HG03196 (cell line): Measurements from ENCODE around the gene PITPNC1.
"Not testable (repeated sequence)": the region's sequence is repeated elsewhere in the genome, so short reads cannot be mapped to it uniquely, and the experiment has no call there.

Source experiments
- ATAC-seq: cut with Tn5 transposase; IDR thresholded peaks from one replicate; pipeline ENCODE4 v1.9.1; 2021; ENCODE audit not compliant: unreplicated experiment

The PITPNC1 gene

DNA sequence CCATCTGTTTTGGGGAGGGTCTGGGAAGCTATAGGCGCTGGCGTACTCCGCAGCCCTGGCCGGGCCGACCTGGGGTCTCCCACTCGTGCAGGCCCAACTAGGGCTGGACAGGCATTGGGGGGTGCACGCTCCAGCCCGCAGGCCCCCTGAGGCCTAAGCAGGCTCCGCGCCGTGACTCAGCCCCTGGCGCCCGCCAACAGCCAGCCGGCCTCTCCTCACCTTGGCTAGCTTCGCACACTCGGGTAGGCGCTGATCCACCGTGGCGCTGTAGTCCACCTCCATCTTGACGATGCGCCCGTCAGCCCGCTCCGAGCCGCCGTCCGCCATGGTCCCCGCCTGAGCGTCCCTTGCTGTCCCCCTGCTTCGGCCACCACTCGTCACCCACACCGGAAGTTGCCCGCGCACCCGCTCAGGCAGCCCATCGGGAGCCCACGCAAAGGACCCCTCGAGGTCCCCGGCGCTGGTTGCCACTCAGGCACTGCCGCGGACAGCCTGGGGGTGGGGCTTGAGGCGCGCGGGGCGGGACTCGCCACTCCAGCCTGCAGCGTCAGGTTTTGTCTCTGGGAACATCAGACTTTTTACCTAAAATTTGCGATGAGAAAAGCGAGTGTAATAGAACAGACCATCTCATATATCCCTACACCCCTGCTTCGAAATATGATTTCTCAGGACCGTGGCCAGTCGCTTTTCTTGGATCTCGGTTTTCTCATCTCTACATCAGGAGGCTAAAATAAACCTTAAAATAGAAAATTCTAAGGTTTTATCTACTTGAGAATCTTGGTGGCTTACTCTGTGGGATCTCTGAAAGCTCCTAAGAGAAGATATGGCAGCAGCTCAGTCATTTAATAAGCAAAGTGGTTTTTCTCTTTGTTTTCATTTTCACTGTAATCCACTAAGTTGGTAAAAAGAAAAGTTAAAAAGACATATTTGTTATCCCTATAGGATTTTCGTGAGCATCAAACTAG, 10.6 kb upstream of the PITPNC1 start, which contains the start of gene PSMD12:
PSMD12 (minus strand) TSS at position 385 of the 965 bp plus-strand sequence; CDS start at position 327, 58 bp downstream.
- peak; percentile 90 for ATAC-seq

DNA sequence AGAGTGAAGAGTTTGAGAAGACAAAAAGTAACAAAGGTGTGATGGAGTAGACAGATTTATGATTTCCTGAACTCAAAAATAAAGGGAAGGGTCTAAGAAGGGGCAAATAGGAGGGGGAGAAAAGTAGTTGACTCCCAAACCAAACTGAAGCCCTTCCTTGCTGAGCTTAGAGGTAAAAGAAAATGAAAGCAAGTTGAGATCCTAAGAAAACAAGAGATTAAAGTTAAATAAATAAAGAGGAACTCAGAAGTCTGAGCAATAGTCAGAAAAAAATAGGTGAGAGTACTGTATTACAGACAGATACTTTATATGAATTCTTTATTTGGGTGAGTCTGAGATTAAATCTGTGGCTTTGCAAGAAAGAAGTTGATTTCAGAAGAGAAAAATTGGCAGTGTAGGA, 7.4 kb upstream of the PITPNC1 start:
- no peak for ATAC-seq

DNA sequence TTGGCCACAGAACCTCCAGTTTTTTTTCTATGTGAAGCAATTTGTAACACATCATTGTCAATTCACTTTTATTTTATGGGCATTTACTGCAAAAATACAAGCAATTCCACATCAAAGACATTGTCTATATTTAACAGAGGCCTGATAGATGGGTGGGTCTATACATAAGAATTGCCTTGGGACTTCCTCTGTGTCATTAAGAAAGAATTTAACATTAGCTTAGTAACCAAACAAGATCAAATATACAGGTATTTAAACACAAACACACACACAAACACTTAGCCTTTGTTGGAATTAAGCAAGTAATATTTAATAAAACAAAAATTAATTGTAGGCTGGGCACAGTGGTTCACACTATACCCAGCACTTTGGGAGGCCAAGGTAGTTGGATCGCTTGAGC, 4.3 kb upstream of the PITPNC1 start:
- no peak for ATAC-seq

DNA sequence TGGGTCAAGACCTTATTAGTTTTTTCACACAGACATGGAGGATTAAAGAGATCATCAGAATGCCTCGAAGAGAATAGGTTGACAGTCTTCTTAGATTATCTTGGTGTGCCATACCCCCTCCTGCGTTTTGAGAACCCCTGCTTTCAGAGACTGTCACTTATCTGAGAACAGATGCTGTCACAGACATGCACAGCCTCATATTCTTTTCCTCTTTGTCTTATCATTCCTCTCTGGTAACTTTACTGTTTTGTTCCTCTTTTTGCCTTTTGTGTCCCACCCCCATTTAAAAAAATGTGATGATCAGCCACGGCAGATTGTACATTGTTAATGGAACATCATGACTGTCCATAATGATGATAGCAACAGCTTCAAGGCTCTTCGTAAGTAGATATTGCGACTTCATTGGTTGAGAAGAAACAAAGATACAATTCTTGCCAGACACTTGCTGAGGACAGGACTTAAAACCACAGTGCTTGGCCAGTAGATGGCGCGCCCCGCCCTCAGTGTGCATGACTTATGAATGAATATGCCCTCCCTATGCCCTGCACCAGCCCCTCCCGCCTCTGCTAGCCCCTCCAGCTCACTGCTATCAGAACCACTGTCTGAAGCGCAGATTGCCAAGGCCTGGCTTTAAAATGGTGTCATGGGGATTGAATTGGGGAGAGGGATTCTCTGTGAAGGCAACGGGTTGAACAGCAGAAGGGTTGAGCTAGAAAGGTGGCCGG, 2.6 kb upstream of the PITPNC1 start:
- peak; percentile 32 for ATAC-seq

DNA sequence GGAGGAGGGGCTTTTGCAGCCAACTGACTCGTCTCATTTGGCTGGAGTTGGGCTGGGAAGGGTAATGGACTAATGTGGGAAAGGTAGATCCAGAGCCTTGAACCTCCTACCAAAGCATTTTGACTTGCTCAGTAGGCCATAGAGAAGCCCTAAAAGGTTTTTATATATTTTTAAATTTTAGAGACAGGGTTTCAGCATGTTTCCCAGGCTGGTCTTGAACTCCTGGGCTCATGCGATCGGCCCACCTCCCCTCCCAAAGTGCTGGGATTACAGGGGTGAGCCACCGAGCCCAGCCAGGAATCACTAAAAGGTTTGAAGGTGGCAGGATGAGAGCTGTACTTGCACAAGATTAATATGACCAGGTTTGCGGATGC, 2.0 kb upstream of the PITPNC1 start:
- no peak for ATAC-seq

DNA sequence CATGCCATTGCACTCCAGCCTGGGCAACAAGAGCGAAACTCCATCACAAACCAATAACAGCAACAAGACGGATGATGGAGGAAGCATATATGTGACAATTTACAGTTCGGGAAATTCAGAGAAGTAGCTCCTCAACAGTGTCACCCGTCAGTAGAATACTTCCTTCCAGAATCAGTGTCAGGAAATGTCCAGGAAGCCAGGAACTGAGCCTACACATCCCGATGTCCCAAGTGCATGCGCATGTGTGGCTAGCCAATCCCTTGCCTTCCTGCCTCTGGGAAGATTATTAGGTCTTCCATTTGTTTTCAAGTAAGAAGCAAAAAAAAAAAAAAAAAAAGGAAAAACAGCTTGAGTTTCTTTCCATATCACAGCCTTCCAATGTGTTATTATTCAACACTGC, 1.4 kb upstream of the PITPNC1 start:
- ATAC-seq: no peak

DNA sequence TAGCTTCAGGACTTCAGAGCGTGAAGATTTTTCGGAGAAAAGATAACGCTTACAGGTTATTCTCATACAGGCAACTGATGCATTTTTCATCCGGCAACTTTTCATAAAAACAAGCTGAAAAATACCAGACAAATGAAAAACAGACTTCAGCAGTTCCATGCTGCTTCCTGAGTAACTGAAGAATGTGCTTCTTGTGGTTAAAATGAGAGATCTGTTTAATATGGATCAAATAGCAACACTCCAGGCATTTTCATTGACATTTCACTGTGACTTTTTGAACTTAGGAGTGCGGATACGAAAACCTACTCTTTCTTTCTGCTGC, 705 bp upstream of the PITPNC1 start:
- no peak for ATAC-seq

DNA sequence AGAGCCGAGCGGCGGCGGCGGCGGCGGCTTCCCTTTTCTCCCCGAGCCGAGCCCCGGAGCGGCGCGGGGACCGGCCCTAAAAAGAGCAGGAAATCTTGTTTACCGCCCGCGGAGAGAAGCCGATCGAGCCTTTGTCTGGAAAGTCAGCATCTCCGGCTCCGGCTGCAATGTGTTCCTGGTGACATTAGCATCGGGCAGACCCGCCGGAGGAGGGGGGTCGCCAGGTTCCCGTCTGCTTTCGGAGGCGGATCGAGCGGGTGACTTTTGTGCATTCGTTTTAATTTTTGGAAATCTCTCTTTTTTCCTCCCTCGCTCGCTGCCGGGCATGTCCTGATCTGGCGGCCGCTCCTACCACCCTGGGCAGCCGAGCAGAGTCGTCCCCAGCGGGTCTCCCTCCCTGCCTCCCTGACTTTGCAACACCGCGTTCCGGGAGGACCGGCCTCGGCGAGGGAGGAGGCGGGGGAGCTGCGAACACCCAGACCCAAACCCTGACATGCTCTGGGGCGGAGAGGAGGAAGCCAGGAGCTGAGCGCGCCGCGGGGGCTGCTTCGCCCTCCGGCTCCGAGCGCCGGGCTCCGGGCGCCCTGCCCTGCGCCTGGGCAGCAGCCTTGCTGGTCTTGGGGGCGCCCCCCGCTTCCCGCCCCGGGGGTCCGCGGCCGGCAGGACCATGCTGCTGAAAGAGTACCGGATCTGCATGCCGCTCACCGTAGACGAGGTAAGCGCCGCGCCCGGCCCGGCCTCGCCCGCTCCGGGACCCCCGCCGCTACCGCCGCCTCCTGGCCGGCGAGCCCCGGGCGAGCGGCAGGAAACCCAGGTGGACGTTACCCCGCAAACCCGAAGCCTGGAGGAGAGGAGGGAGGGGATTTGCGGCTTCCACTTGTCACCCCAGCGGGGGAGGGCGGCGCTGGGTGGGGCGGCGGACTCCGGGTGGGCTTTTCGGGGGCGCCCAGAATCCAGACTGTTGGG, 690 bp downstream of the PITPNC1 start:
- peak; percentile 6 for ATAC-seq

DNA sequence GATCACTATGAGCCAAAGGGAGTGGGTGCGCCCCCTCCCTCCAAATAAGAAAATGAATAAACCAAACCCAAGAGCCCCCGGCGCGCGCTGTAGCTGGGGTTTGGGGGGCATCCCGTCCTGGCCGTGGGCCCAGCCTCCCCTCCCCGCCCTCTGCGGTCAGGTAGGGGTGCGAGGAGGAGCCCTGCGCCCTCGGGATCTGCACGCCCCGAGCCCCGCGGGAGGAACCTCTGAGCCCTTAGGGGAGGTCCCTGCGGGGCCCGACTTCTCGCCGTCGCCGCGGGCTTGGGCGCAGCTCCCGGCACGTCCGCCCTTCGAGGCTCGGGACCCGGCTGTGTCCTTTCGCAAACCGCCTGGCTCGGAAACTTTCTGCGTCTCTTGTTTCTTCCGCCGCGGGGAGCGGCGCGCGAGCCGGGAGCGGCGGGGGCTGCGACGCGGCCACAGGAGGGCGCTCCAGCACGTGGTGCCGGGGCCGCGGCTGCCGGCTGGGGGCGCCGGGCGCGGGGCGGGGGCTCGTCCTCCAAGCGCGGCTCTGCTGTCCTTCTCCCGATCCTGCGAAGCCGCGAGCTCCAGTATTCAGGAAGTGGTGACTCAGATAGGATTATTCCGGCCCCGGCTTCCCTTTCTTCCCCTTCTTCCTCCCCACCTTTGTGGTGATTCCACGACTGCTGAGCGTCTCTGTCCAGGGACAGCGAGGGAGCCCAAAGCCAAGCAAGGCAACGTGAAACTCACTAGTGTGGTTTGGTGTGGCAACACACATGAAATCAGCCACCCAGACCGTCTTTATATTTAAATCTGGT, 1.6 kb downstream of the PITPNC1 start:
- no peak for ATAC-seq

DNA sequence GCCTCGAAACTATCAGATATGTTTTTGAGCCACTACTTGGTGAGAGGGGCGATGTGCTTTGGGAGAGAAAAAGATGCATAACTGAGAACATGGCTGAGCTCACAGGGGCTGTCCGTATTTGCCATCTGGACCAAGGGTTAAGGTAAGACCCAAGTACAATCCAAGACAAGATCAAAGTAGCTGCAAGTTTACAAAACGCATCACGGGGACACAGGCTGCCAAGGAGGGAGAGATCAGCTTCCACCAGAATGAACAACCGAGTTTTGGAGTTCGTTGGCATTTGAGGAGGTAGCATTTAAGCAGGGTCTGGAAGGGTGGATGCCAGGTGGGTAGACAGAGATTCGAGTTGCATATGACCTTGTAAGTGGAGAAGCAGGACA, 2.2 kb downstream of the PITPNC1 start:
- no peak for ATAC-seq

DNA sequence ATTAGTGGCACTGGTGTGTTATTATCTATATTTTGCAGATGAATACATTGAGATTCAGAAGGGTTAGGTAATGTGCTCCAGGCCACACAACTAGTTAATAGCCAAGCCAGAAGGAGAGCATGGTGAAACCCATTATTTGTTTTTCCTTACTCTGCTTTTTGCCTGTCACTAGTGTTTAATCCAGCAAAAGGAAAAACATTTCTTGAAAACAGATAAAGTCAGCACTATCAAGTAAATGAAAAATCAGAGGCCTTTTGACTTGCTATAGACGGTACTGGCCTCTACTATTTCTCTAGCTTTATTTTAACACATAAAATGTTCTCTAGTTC, 4.8 kb downstream of the PITPNC1 start:
- ATAC-seq: no peak

DNA sequence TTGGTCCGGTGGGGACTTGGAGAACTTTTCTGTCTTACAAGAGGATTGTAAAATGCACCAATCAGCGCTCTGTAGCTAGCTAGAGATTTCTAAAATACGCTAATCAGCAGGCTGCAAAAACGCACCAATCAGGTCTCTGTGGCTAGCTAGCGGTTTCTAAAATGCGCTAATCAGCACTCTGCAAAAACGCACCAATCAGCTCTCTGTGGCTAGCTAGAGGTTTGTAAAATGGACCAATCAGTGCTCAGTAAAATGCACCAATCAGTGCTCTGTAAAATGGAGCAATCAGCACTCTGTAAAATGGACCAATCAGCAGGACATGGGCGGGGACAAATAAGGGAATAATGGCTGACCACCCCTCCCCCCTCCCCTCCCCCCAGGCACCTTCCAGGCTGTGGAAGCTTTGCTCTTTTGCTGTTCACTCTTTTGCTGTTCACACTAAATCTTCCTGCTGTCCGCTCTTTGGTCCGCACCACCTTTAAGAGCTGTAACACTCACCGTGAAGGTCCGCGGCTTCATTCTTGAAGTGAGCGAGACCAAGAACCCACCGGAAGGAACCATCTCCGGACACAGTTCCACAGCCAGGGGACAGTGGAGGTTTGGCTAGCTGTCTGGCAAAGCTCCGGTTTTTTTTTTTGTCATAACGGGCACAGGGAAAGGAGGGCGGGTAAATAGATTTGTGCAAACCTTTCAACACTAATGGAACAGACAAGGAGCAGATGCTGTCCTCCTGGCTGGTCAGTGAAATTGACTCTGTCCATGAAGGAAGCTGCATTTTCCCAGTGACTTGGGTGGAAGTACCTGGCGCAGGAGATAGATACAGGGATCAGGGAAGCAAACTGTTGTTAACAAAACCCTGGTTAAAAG, 8.3 kb downstream of the PITPNC1 start:
- ATAC-seq: no peak

DNA sequence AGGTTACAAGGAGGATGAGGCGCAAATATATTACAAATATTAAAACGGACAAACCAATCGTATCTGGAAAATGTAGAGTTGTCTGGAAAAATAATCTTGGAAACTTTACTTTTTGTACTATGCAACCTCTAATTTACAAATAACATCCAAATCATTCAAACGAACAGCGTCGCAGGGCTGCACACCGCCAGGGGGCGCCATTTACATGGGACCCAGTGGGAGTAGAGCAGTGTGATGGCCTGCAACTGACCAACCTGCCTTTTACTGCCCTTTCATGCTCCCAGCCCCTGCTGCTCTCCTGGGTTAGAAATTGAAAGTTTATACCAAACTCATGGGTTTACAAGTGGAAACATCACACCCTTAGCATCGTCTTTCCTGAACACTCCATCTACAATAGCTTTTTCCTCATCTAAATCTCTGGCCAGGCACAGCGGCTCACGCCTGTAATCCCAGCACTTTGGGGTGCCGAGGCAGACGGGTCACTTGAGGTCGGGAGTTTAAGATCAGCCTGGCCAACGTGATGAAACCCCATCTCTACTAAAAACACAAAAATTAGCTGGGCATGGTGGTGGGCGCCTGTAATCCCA, 10.0 kb downstream of the PITPNC1 start:
- ATAC-seq: no peak

DNA sequence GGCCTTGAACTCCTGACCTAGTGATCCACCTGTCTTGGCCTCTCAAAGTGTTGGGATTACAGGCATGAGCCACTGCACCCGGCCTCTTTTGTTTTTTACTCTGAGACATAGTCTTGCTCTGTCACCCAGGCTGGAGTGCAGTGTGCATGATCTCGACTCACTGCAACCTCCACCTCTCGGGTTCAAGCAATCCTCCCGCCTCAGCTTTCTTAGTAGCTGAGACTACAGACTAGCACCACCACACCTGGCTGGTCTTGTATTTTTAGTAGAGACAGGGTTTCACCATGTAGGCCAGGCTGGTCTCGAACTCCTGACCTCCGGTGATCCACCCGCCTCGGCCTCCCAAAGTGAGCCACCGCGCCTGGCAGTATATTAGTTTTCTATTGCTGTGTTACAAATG, 11.5 kb downstream of the PITPNC1 start:
- not testable (repeated sequence) for ATAC-seq

DNA sequence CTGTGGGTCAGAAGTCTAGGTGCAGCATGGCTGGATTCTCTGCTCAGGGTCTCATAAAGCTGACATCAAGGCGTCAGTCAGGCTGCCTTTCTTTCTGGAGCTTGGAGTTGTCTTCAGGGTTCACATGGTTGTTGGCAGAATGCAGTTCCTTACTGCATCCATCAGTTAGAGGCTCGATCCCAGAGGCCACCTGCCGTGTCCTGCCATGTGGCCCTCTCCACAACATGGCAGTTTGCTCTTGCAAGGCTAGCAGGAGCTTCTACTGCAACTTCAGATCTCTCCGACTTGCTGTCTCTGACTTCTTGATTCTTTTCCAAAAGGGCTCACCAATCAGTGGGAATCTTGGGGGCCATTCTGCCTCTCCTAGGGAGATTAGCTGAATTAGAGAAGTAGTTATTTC, 11.9 kb downstream of the PITPNC1 start:
- ATAC-seq: no peak

DNA sequence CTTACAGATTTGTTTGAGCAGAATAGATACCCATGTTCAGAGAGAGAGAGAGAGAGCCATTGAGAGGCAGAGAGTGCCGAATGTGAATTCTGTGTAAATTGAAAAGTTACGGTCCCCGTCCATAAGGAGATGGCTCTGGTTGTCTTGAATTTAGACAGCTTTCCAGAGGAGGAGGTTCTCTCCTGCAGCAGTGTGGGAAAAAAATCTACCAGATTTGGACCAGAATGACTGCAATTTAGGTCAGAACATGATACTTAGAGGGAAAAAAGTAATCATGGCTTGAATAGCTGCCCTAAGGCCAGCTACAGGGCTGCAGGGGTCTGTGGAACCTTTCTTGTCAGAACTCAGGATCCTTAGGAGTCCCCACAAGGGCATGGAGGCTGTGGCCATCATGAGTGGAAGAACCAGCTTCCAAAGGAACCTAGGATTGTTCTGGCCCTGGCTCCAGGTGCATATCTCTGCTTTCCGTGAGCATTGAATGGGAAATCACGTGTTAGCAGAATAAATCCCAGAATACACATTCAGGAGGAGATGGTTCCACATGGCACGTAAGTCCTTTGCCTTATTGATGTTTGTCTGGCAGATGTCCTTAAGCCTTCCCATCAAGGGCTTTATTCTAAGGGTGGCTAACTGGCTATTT, 13.0 kb downstream of the PITPNC1 start:
- ATAC-seq: peak; percentile 4

DNA sequence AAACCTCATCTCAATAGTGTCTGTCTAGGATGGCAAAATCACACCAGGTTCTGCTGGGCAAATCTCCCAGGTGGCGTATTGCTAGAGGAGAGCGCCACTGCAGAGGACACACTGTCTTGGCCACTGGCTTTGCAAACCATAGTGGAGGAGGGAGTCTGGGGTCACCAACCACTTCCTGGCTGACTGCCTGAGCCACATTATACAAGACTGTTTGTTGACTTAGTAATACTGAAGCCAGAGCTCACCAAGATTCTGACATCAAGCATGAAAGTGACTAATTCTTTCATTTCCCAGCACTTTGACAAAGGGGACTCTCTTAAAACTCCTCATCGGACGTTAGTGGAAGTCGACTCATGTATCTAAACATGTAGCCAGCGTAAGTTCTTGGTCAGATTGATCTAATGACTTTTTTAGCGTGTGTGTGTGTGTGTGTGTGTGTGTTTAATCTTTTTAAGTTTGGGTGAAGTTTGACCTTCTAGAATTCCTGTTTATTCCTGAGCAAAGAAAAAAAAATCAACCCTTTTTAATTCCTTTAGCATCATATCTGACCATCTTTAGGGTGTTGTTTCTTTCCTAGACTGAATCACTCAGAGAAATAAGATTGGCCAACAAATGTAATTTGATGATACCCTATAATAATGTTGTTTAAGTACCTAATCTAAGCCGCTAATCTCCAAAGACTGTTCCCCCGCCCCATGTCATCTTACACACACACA, 13.7 kb downstream of the PITPNC1 start:
- peak; percentile 96 for ATAC-seq

DNA sequence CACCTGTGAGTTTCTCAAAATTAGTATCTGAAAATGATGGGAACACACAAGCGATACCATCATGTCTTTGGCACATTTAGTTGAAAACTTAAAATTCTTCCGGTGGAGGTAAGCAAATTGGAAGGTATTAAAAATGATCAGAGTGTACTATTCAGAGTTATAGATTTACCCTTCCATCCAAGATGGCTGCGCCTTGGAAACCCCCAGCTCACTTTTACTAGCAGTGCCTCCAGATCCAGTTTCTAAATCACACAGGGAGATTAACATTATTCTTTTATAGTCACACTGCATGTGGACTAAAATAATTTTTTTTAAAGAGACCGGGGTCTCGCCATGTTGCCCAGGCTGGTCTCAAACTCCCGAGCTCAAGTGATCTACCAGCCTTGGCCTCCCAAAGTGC, 15.0 kb downstream of the PITPNC1 start:
- no peak for ATAC-seq
